HEK293T (cell line): Measurements from ENCODE around the gene MYO7A.

Source experiments
- CTCF ChIA-PET: fragments of 350-600 bp; formaldehyde crosslinking; extraction: SDS; loops from one replicate; lab custom pipeline; 2021; ENCODE audit warnings: antibody characterized with exemption, inconsistent platforms; lab: Yijun Ruan, JAX
- POLR2A ChIA-PET: fragments of 350-600 bp; formaldehyde crosslinking; extraction: SDS; loops from one replicate; lab custom pipeline; 2020; ENCODE audit warnings: antibody characterized with exemption, inconsistent platforms; lab: Yijun Ruan, JAX
- DNase-seq: peaks from one replicate; pipeline ENCODE4 v3.0.0; 2012; ENCODE audit warnings: mixed read lengths; ENCODE audit errors: extremely low spot score
- ARNT ChIP-seq: fragments of 450-650 bp; IDR thresholded peaks from 2 replicates; pipeline ENCODE4 v1.6.1; 2017; ENCODE audit warnings: mild to moderate bottlenecking
- BHLHE40 ChIP-seq: fragments of 450-650 bp; IDR thresholded peaks from 2 replicates; pipeline ENCODE4 v1.6.1; 2016; ENCODE audit warnings: mild to moderate bottlenecking, moderate library complexity, borderline replicate concordance
- CTBP1 ChIP-seq: fragments of 450-650 bp; IDR thresholded peaks from 2 replicates; pipeline ENCODE4 v1.6.1; 2016; ENCODE audit warnings: borderline replicate concordance
- ELF4 ChIP-seq: fragments of 450-650 bp; IDR thresholded peaks from 2 replicates; pipeline ENCODE4 v1.6.1; 2017; ENCODE audit warnings: antibody characterized with exemption
- FOXA1 ChIP-seq: fragments of 450-650 bp; IDR thresholded peaks from 2 replicates; pipeline ENCODE4 v1.6.1; 2016; ENCODE audit warnings: mild to moderate bottlenecking
- FOXK2 ChIP-seq: fragments of 450-650 bp; IDR thresholded peaks from 2 replicates; pipeline ENCODE4 v1.6.1; 2016; ENCODE audit warnings: mild to moderate bottlenecking
- FOXM1 ChIP-seq: fragments of 450-650 bp; IDR thresholded peaks from 2 replicates; pipeline ENCODE4 v1.6.1; 2017; ENCODE audit warnings: mild to moderate bottlenecking, borderline replicate concordance
- HDGF ChIP-seq: fragments of 450-650 bp; IDR thresholded peaks from 2 replicates; pipeline ENCODE4 v1.6.1; 2017; ENCODE audit warnings: antibody characterized with exemption, borderline replicate concordance
- L3MBTL2 ChIP-seq: fragments of 450-650 bp; conservative IDR thresholded peaks from 2 replicates; pipeline ENCODE4 v1.6.1; 2016; ENCODE audit warnings: mild to moderate bottlenecking
- LEF1 ChIP-seq: fragments of 450-650 bp; IDR thresholded peaks from 2 replicates; pipeline ENCODE4 v1.6.1; 2017; ENCODE audit warnings: mild to moderate bottlenecking, borderline replicate concordance
- NFRKB ChIP-seq: fragments of 450-650 bp; IDR thresholded peaks from 2 replicates; pipeline ENCODE4 v1.6.1; 2016; ENCODE audit warnings: mild to moderate bottlenecking, moderate library complexity
- PKNOX1 ChIP-seq: fragments of 450-650 bp; IDR thresholded peaks from 2 replicates; pipeline ENCODE4 v1.6.1; 2016
- SP1 ChIP-seq: fragments of 450-650 bp; IDR thresholded peaks from 2 replicates; pipeline ENCODE4 v1.6.1; 2017
- SUZ12 ChIP-seq: fragments of 450-650 bp; IDR thresholded peaks from 2 replicates; pipeline ENCODE4 v1.6.1; 2016; ENCODE audit warnings: mild to moderate bottlenecking
- TARDBP ChIP-seq: fragments of 450-650 bp; IDR thresholded peaks from 2 replicates; pipeline ENCODE4 v1.6.1; 2016
- ZNF384 ChIP-seq: fragments of 450-650 bp; IDR thresholded peaks from 2 replicates; pipeline ENCODE4 v1.6.1; 2016

MYO7A gene

GRCh38 chr11:77087723-77088225 is 40.3 kb upstream of the MYO7A start:
- no peak for DNase-seq
- TF ChIP-seq ARNT = no peak
- TF ChIP-seq FOXA1 = no peak
- TF ChIP-seq BHLHE40 = no peak
- no peak for TF ChIP-seq HDGF
- no peak for TF ChIP-seq CTBP1
- no peak for TF ChIP-seq NFRKB
- TF ChIP-seq PKNOX1 = no peak
- no peak for TF ChIP-seq ELF4
- no peak for TF ChIP-seq TARDBP
- TF ChIP-seq SUZ12 = no peak
- TF ChIP-seq FOXM1 = no peak
- TF ChIP-seq L3MBTL2 = no peak
- TF ChIP-seq LEF1 = no peak
- TF ChIP-seq FOXK2 = no peak
- no peak for TF ChIP-seq SP1
- no peak for TF ChIP-seq ZNF384
- ChIA-PET POLR2A (no interaction called here), CTCF (no interaction called here)

GRCh38 chr11:77088236-77089003 is 39.6 kb upstream of the MYO7A start:
- no peak for TF ChIP-seq HDGF
- TF ChIP-seq BHLHE40 = no peak
- no peak for TF ChIP-seq SUZ12
- TF ChIP-seq FOXA1 = no peak
- no peak for TF ChIP-seq SP1
- no peak for TF ChIP-seq ZNF384
- TF ChIP-seq L3MBTL2 = no peak
- TF ChIP-seq TARDBP = no peak
- no peak for TF ChIP-seq PKNOX1
- TF ChIP-seq FOXK2 = no peak
- no peak for TF ChIP-seq FOXM1
- no peak for TF ChIP-seq LEF1
- no peak for TF ChIP-seq ELF4
- TF ChIP-seq CTBP1 = no peak
- no peak for TF ChIP-seq ARNT
- ChIA-PET CTCF (interaction anchor here (0.6 to 1.4 kb wide), 3 partner anchors 53 to 233 kb away, joined by 3 read pairs; no protein-coding TSS in a partner anchor), POLR2A (no interaction called here)
- no peak for DNase-seq

- TF ChIP-seq HDGF (no peak), BHLHE40 (no peak), ELF4 (no peak), SP1 (no peak), NFRKB (no peak), FOXK2 (no peak), ZNF384 (no peak), ARNT (no peak), L3MBTL2 (no peak), PKNOX1 (no peak), FOXA1 (no peak), TARDBP (no peak), LEF1 (no peak), FOXM1 (no peak), SUZ12 (no peak), CTBP1 (no peak)
- ChIA-PET POLR2A (no interaction called here), CTCF (interaction anchor here (0.6 to 1.4 kb wide), 5 partner anchors 10 to 234 kb away, joined by 3 read pairs; no protein-coding TSS in a partner anchor)
- no peak for DNase-seq
Observed at GRCh38 chr11:77089004-77089545, 39.0 kb upstream of the MYO7A start.

- TF ChIP-seq PKNOX1 (no peak), FOXM1 (no peak), CTBP1 (no peak), FOXK2 (no peak), ARNT (no peak), ZNF384 (no peak), SP1 (no peak), FOXA1 (no peak), HDGF (no peak), ELF4 (no peak), L3MBTL2 (no peak), BHLHE40 (no peak), LEF1 (no peak), NFRKB (no peak), TARDBP (no peak), SUZ12 (no peak)
- ChIA-PET CTCF (interaction anchor here (0.6 to 1.5 kb wide), 4 partner anchors 11 to 171 kb away, joined by 3 to 4 read pairs (median 3); no protein-coding TSS in a partner anchor), POLR2A (interaction anchor here (1.0 kb wide), 1 partner anchor 23 kb away, joined by 3 read pairs; the partner anchor contains the start of gene CAPN5)
- no peak for DNase-seq
Observed at GRCh38 chr11:77090046-77090372, 38.0 kb upstream of the MYO7A start.
